GM18867 (cell line): Measurements from ENCODE around the gene SLC17A9.

ENCODE experiments used
- ATAC-seq: cut with Tn5 transposase; IDR thresholded peaks from one replicate; pipeline ENCODE4 v1.9.1; 2021; ENCODE audit warnings: mild to moderate bottlenecking, moderate library complexity; ENCODE audit not compliant: unreplicated experiment

SLC17A9 gene

DNA sequence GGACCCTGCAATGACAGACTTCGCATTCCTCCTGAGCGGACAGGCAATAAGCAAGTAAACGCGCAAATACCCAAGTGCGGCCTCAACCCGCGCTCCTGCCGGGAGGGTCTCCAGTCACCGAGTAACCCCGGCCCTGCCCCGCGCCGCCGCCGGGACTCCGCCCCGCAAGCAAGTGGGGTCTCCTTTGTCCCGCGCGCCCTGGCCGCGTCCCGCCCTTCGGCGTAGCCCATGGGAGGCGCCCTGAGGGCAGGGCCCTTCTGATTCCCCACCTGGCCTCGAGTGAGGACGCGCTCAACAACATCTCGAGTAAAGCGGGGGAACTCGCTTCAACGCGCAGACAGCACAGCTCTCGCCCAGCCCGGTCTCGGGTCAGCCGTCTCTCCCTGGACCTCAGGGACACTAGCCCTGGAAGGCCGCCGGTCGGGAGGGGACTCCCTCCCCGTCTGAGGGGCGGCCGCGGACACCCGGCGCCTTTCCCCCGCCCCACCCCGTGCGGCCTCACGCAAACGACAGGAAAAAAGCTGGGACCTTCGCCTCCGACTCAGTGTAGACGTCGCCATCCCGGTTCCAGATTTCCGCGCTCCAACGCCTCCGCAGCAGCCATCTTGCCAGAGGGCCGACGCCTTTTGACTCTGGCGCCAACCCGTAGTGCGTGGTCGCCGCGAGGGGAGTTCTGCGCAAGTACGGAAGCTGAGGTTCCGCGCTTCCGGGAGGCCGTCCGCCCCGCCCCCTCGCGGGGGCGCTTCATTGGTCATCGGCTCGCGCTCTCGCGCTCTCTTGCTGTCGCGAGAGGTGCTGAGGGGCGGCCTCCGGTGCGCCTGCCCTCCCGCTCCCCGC, 15.0 kb upstream of the SLC17A9 start:
- peak; percentile 80 for ATAC-seq

DNA sequence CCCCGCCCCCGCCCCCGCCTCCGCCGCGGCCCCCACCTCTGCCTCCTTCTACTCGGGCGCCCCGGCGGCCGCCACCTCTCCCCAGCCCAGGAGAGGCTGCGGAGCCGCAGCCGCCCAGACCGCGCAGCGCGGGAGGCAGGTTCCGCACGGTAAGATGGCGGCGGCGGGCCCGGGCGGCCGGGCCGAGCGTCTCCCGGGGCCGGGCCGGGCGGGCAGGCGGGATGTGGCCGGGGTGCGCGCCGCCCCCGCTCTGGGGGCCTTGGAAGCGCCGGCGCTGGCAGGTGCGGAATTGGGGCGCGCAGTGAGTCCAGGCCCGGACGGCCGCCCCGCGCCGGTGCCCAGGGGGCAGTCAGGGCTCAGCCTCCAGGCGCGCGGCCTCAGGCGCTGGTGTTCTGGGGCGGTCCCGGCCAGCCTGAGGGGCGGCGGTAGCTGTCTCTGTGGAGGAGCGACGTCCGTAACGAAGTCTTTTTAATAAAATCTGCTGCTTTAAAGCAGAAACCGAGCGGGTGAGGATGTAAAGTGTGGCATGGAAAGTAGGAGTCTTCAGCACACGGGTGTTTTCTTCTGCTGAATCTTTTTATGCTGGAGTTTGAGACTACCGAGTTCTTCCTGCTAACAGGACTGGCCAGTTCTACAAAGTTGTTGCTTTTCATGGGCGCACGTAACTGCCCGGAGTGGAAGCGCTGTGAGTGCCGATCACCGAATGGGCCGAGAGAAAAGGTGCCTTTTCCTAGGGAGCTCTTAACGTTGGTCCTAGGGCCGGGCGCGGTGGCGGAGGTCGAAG, 14.2 kb upstream of the SLC17A9 start, which contains the start of gene GID8:
Gene GID8, plus strand, starts transcription at position 43 of the 784 bp plus-strand sequence. CDS start 3,356 bp downstream, outside the sequence.
- ATAC-seq = peak; percentile 41

DNA sequence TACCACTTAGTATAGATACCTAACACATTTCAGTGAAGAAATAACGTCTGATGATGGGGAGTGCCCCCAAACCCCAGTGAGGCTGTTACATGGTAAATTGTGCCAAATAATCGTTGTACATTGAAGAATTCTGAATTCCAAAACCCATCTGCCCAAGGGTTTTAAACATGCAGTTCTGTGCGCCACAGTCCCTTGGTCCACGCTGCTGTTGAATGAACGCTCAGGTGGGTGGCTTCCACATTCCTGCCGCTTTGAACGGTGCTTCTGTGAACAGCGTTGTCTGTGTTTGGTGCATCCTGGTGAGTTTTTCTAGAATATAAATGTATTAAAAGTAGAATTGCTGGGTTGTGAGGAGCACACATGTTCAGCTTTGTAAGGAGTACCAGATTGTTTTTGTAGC, 11.6 kb upstream of the SLC17A9 start:
- no peak for ATAC-seq

DNA sequence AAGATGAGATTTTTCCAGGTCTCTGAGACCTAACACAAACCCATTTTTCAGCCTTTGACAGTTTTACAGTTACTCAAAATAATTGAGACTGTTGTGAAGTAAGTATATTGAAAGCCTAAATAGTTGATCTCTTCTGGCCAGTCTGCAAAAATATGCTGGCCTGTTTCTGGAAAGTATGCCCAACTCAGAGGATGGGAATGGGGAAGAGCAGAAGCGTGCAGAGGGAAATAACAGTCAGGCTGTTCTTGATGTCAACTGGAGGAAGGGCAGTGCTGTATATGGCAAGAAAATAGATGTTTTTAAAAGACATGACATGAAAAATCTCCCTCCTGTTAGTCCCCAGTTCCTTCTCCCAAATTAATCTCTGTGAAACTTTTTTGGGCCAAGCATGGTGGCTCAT, 10.7 kb upstream of the SLC17A9 start:
- ATAC-seq = no peak

DNA sequence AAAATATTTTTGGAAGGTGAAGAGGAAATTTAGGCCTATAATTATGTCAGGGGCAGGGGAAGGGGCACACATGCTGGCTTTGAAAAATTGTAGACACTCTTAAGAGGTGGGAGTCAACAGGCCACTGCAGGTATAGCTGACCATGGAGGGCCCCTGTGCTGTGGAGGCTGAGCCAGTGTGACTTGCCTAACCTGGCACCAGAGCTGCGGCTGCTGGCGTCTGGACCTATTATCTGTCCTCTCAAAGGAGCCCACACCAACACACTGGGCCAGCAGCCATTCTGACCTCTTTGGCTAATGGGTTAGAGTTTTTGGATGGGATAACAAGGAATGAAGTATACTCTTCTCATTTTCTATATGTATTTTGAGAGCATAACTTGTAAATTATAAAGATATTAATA, 10.1 kb upstream of the SLC17A9 start:
- ATAC-seq = no peak

DNA sequence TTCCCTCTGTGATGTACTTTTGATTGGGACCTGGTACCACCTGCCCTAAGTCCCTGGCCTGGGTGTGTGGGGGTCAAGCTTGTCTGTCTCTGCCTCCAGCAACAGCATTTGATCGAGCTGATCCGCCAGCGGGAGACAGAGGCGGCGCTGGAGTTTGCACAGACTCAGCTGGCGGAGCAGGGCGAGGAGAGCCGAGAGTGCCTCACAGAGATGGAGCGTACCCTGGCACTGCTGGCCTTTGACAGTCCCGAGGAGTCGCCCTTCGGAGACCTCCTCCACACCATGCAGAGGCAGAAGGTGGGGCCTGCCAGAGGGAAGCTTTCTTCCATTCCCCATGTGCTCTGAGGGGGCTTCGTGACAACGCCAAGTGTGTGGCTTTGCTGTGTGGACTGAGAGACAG, 9.1 kb upstream of the SLC17A9 start:
- no peak for ATAC-seq

DNA sequence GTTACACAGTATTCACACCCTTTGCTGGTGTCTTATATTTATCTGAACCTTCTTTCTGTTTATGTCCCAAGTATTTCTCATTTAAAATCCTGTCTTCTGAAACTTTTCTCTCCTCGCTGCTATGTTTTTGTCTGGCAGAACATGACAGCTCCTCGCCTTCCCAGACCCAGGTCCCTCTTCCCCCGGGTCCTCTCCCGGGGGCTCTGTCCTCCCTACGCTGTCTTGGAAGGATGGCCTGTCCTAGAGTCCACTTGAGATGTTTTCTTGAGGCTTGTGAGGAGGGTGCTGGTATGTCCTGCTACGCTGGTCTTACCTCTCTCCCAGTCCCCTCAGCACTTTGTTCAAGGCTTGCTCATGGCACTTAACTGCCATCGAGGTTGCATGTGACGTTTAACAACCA, 8.3 kb upstream of the SLC17A9 start:
- no peak for ATAC-seq

DNA sequence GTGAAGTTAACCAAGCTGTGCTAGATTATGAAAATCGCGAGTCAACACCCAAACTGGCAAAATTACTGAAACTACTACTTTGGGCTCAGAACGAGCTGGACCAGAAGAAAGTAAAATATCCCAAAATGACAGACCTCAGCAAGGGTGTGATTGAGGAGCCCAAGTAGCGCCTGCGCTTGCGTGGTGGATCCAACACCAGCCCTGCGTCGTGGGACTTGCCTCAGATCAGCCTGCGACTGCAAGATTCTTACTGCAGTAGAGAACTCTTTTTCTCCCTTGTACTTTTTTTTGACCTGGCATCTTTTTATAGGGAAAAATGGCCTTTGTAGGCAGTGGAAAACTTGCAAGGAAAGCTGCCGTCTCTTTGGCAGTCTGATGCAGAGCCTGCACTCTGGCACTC, 7.8 kb upstream of the SLC17A9 start:
- no peak for ATAC-seq

DNA sequence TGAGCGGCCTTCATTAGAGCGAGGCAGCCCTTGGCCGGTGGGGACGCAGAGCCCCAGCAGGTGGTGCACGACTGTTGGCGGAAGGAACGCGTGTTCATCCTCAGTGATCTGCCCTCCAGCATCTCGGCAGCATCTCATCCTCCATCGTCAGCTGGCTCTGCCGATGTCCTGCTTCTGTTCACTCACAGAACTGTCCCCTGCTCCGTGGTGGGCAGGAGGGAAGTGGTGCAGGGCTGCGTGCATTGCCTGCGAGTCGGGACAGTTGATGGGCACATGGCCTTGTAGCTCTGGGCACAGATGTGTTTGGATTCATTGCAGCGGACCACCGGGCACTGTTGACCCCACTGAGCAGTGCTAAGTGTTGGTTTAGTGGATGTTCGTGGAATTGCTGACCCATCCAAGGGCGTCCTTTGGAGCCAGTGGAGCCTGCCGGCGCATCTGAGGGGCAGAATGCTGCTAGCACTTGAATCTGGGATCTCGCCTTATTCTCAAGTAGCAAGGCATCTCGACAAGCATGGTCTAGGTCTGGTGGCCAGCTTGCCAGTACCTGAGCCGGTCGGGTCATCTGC, 6.7 kb upstream of the SLC17A9 start:
- ATAC-seq = no peak

DNA sequence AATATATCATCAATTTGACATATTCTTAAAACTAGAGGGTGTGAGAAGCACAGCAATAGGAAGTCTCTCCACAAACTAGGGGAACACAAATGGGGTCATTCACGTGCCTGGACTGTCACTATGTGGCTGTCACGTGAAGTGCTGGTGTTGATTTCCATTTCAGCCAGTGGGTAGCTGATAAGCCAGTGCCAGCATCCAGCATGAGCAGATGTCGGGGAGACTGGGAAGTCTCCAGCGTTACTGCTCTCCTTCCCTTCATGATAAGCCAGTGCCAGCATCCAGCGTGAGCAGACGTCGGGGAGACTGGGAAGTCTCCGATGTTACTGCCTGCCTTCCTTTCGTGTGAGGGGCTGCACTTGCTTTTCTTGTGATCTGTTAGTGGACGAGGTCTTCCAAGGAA, 5.6 kb upstream of the SLC17A9 start:
- no peak for ATAC-seq

DNA sequence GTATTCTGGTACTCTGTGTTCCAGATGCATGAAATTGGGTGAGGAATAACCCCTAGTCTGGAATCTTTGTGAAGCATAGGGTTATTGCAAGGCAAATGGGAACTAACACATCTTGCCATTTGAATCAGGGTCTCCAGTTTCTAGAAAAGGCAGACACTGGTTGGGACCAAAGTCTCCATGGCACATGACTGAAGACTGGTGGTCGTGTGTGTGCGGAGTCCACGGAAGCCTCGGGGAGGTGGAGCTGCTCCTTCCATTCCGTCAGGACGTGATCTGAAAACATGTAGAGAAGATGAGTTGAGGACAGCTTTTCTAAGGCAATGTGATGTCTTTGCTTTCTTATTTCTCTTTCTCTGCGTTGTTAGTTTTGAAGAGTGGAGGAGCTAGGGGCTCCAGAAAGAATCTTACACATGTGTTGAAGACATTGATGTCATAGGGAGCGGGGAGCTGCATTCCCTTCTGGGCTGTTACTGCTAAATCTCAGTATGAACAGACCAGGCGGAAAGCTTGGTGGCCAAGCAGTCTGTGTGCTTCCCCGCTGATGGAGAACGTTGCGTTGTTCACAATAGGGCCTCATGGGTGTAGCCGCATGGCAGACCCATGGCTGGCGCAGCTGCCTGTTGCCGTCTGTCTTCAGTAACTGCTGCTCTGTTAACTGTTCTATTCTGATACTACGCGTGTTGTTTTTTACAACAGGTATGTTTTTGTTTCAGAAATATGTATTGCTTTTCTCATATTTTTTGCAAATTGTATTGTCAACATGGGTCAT, 4.8 kb upstream of the SLC17A9 start:
- no peak for ATAC-seq

DNA sequence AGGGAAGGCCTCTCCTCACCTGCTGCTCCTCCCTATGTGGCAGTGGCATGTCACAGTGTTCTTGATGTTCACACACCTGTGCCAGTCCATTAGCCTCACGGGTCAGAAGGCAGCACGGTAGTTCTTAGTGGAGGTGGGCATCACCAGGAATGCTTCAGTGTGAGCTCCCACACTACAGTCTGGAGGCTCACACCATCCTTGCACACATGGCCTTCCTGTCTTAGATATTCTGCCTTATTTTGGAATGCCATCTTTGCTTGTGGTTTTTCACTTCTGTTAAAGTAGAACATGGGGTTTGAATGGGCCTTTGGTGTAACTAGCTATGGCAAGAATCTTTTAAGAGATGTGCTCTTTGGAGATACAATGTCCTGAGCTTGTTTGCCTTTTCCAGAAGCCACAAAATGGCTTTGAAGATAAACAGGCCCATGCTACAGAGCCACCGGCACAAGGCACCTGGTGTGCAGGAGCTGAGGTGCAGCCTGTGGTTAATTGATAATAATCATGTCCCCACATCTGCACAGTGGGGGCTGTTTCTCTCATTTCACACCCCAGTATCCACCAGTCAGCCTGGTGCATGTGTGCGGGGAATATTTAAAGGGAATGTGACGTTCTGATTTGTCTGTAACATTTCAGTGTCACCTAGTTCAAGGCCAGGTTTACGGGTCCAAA, 3.2 kb upstream of the SLC17A9 start:
- ATAC-seq = no peak

DNA sequence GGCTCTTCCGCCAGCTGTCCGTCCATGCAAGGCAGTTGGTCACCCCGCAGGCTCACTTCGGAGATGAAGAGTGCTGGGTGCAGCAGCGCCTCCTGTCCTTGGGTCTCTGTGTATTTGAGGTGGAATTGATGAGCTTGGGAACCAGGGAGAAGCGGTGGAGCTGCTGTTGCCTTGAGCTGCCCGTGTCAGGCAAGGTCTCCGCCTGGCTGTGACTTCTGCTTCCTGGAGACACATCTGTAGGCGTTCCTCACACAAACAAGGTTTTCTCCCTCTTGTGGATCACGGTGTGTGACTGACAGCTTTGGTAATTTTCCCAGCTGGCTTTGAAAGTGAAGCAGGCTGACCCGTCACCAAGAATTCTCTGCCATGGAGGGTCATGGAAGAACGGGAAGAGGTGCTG, 2.5 kb upstream of the SLC17A9 start:
- no peak for ATAC-seq

DNA sequence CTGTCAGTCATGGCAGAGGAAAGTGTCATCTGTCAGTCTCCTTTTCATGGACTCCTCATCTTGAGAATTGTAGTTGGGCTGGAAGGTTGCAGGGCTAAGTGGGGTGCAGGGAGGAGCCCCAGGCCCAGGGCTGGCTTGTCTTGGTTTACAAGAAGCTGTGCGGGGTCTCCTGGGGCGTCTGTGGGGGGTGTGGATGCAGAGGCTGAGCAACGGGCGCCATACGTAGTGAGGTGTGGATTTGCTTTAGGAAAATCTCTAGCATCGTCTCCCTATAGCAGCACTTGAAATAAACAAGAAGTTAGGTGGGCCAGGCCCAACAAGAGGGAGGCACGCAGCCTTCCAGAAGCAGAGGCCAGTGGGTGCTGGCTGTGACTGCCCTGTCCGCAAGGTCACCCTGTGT, 1.8 kb upstream of the SLC17A9 start:
- ATAC-seq = no peak

DNA sequence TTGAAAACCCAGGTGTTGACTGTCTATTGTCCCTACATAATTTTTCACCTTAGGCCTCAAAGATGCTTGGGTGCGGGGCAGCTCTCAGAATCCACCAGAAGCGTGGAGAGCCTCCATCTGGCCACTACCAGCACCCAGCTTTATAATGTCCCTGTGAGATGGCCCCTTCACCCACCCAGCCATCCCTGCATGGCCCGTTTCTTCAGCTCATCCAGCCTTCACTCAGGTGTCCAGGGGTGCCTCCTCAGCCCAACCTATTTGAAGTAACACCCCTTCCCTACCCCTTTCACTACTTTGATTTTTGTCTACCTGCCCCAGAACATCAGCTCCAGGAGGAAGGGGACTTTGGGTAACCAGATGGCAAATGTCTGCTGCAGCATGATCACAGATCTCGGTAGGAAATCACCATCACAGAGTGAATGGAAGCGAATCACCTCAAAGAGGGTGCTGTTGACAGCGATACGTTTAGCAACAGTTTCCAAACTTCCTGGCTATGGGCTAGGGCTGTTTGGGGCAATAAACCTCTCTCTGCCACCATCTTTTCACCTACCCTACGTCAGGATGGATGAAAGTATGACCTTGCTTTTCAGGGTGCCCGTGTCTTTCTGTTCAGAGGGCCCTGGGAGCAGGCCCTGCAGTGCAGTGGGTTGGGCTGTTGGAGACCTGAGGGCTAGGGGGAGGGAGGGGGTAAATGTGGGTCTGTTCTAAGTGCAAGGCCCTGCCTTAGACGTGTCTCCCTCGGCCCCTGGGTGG, 1.2 kb upstream of the SLC17A9 start:
- no peak for ATAC-seq

DNA sequence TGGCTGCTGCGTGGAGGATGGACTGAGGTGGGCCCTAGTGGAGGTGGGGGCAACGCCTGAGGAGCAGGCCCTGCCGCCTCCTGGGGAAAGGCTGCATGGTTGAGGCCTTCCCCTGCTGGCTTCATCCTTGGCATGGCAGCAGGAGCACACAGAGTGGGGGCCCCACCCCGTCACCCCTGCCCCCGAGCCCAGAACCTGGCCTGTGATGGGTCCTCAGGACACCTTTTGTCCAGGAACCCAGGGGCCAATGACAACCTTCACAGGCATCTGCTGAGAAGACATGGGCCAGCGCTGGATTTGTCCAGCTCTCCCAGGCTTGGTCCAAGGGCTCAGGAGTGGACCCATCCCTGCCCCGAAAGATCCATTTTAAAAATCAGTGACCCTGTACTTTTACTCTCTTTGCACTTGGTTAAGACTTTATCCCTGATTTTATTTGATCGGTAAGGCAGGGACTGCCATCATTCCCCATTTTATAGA, 575 bp upstream of the SLC17A9 start:
- ATAC-seq = no peak

DNA sequence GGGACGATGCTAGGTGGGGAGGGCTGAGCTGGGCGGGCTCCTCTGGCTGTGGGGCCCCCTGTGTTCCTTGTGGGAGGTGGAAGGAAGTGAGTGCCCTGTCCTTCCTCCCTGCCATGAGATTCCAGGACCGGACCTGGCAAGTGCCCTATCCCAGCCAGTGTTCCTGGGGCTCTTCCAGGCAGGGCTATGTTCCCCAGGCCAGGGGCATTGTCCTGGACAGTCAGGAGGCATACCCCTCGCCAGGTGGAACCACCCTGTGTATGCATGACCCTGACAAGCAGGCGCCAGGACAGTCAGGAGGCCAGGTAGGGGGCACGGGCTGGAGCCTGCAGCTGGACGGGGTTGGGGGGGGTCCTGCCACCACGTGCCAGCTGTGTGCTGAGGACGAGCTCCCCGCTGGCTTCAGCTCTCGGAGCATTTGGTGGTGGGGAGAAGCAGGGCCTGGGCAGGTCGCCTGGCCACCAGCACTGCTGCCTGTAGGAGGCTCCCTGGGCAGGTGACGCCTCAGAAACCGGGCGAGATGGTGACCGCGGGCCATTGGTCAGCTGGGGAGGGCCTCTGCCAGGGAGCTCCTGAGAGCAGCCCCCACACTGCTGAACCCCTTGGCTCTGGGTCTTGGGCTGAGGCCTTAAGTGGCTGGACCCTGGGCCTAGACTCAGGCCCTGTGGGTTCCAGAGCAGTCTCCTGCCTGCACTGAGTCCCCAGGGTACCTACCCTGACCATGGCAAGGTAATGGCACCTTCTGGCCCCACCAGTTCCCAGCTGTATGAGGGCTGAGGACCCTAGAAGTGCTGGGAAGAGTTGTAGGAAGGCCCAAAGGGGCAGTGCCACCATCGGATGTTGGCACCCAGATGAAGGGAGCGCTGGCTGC, 694 bp downstream of the SLC17A9 start:
- ATAC-seq = no peak

DNA sequence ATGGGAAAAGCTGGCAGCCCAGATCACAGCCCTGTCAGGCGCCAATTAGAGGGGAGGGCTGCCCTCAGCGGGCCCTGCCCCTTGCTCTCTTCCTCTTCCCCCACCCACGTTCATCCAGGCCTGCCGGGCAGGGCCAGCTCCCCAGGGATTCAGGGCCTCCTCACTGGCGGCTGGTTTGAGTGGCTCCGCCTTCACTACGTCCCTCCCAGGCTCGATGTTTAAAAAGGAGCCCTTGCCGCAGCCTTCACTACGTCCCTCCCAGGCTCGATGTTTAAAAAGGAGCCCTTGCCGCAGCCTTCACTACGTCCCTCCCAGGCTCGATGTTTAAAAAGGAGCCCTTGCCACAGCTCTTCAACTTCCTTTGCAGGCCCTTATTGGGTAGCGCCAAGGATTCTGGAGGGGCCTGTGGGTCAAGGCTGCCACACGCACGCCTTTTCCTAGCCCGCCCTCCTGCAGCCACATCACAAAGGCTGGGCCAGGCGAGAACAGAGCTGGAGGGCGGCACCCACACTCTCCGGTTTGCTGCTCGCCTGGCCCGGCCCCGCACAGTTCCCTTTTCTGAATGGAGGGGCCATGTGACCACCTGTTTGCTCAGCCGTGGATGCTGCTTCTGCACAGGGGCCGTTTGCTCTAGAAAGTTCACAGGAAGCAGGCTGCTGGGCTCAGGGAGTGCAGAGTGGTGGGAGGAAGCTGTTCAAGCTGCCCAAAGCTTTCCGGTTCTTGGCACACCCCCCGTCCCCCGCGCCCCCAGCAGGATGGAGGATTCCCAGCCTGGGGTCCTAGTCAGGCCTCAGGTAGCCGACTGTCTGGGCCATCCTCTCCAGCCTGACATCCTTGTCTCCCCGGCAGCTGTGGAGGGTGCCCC, 1.6 kb downstream of the SLC17A9 start:
- ATAC-seq = peak; percentile 67
